Measurements from ENCODE around the gene ZNF775. TPM values are rescaled to one million over a fixed set of nuclear protein-coding genes. Genes with fewer than 3 reads are reported as not detected.

The ZNF775 gene
- total RNA-seq, 1 experiment from 2014 or later = 8.2 TPM

DNA sequence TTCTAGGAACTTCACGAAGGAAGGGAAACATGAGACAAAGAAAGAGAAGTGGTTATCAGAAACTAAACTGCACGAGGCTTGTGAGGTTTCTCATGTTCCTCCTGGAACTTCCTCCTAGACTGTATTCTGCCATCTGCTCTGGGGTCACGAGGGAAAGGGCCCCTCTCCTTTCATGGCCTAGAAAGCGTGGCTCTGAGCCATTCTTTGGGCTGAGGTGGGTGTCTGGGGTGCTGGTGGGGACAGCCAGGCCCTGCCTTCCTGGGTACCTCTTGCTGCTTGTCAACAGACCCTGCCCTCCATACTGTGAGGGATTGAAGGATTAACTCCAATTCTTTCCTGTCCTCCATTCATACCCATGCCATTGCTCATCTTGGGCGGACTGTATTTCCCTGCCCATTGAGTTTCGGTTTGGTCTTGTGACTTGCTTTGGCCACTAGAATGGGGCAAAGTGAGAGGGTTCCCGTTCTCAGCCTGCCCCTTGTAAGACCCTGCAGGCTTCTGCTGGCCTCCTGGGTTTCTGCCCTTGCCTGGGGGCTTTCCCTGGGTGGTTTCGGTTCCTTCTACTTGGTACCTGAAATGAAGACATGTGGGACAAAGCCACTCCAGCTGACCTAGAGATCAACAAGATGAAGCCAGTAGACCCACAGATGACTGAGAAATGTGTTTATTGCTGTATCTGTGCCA, 56.4 kb downstream of the ZNF775 start:
- DNase-seq (ENCODE audit: low read depth) = no peak

GRCh38 chr7:150439967-150440366, 60.8 kb downstream of the ZNF775 start:
- DNase-seq (ENCODE audit: low read depth) = peak; percentile 31

DNA sequence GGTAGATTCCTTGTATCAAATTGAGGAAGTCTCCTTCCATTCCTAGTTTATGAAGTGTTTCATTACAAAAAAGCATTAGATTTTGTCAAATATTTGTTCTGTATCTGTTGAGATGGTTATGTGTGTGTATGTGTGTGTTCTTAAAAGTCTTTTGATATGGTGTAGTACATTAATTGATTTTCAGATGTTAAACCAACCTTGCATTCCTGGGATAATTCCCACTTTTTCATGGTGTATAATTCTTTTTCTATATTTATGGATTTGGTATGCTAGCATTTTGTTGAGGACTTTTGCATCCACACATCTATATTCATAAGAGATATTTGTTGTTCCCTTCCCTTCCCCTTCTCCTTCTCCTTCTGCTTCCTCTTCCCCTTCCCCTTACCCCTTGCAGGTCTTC, 62.4 kb downstream of the ZNF775 start:
- DNase-seq (ENCODE audit: low read depth) = no peak

GRCh38 chr7:150442811-150443210, 63.7 kb downstream of the ZNF775 start:
- no peak for DNase-seq (ENCODE audit: low read depth)

GRCh38 chr7:150443793-150444540, 64.8 kb downstream of the ZNF775 start:
- no peak for DNase-seq (ENCODE audit: low read depth)

DNA sequence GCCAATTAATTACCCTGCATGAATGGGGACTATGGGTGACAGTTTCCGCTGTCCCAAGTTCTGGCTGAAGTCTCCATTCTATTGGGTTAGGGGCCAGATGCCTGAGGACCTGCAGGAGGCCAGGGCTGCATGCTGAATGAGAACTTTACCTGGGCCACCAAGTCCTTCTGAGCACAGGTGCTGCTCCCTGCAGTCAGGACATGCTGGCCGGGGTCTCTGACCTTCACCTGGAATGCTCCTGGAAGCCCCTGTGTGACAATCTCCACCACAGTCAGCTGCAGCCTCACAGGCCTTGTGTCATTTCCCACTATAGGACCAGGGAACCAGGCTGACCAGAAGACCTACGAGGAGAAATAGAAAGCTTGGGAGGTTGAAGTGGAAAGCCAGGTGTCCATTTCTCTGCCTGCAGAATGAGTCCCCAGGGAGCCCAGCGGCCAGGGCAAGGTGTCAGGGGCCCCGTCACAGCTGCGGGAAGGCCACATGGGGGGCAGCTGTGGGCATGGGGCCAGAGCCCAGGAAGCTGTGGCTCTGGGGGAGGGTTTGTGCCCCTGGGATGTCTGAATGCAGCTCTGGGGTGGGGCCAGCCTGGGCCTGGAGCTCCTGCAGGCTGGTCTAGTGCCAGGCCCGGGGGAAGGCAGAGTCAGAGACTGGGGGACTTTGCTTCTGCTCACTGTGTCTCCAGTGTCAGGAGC, 65.7 kb downstream of the ZNF775 start:
- DNase-seq (ENCODE audit: low read depth) = no peak

DNA sequence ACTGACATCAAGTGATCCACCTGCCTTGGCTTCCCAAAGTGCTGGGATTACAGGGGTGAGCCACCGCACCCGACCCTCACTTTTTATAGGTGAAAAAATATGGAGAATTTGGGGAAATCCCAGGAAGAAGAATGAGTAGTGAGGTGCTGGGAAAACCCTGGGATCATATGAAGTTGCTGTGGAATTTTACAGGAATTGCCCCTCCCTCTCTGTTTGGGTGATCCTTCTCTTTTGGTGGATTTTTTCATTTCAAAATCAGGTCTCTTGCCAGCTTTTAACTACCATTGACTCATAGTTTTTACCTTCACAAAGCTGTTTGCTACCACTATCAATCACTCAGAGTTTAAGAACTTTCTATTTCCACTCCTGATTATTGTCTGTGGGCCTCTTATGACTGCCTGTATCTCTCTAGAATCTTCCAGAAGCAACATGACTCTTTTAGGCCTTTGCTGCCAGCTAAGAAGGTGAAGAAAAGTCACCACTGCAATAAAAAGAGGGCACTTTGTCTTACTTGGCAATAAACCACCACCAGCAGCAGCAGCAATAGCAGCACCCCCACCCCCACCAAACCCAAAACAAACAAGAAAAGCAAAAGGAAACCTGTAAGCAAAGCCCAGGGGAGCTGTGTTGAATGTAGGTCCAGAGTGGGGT, 67.3 kb downstream of the ZNF775 start:
- DNase-seq (ENCODE audit: low read depth) = no peak

Other genes with a start within 250 kb of the ZNF775 start
- gene LRRC61, start 56.0 kb upstream of the ZNF775 start, total RNA-seq (2014; rRNA removed; shearing (Covaris generic)) = not detected in 2 replicates
- gene ACTR3C, start 55.8 kb upstream of the ZNF775 start, total RNA-seq (2014; rRNA removed; shearing (Covaris generic)) = not detected in 2 replicates
- gene RARRES2, start 37.7 kb upstream of the ZNF775 start, total RNA-seq (2014; rRNA removed; shearing (Covaris generic)) = not detected in 2 replicates
- gene REPIN1, start 10.5 kb upstream of the ZNF775 start, total RNA-seq (2014; rRNA removed; shearing (Covaris generic)) = 122 and 136 TPM in 2 replicates
- not detected in 2 replicates for gene GIMAP8, start 71.3 kb downstream of the ZNF775 start, total RNA-seq (2014; rRNA removed; shearing (Covaris generic))
- gene GIMAP7, start 135.5 kb downstream of the ZNF775 start, total RNA-seq (2014; rRNA removed; shearing (Covaris generic)) = not detected in 2 replicates
- not detected in 2 replicates for gene GIMAP4, start 188.1 kb downstream of the ZNF775 start, total RNA-seq (2014; rRNA removed; shearing (Covaris generic))